ENCODE data around the gene SLC1A1. TPM values are rescaled to one million over a fixed set of nuclear protein-coding genes. Genes with fewer than 3 reads are reported as not detected.

Gene SLC1A1
- total and polyA plus RNA-seq, 2 experiments from 2014 or later = 3.7 to 8.2 TPM

DNA sequence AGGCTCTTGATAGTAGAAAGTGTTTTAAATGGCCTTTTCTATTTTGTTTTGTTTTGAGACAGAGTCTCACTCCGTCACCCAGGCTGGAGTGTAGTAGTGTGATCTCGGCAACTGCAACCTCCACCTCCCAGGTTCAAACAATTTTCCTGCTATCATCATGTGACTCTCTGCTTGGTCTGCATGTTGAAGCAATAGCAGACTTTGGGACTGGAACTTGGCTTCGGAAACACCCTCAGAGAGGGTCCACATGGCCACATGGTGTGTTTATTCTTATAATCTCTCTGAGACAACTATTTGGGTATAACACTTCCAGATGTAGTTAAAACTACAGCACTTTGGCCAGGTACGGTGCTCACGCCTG, 10.9 kb downstream of the SLC1A1 start:
- no peaks in the 10 kb centered on the region for H3K36me3 ChIP-seq (ENCODE audit: insufficient read depth)
- H3K9me2 ChIP-seq (ENCODE audit: insufficient read depth) = no peaks in the 10 kb centered on the region
- no peak overlapping the region for H3K4me2 ChIP-seq

More for the DNA sequence above, 10.9 kb downstream of the SLC1A1 start:
- no peak overlapping the region for H2AFZ ChIP-seq
- H3K4me3 ChIP-seq = no peak overlapping the region
- DNase-seq (ENCODE audit: low spot score) (no peak), ATAC-seq (no peak)
- Mint-ChIP-seq H3K9me3 (no peaks in the 10 kb centered on the region), H3K27ac (no peak overlapping the region), H3K27me3 (ENCODE audit: insufficient read depth, low read depth, poor library complexity) (no peaks in the 10 kb centered on the region), H3K4me3 (no peak overlapping the region), H3K4me1 (no peaks in the 10 kb centered on the region), H3K36me3 (ENCODE audit: low read depth) (no peaks in the 10 kb centered on the region)
- no peaks in the 10 kb centered on the region for H3K4me1 ChIP-seq (ENCODE audit: insufficient read depth)
- H3F3A ChIP-seq (replicated peaks; ENCODE audit: low read depth) = no peaks in the 10 kb centered on the region
- no peaks in the 10 kb centered on the region for H3K27me3 ChIP-seq (ENCODE audit: insufficient read depth)
- TF ChIP-seq NANOG (IDR thresholded peaks at IDR 0.05; ENCODE audit: borderline replicate concordance) = no peak
- no peak for TF ChIP-seq EZH2phosphoT487 (IDR thresholded peaks at IDR 0.05; ENCODE audit: unreplicated experiment)
- TF ChIP-seq, protein P1, sequence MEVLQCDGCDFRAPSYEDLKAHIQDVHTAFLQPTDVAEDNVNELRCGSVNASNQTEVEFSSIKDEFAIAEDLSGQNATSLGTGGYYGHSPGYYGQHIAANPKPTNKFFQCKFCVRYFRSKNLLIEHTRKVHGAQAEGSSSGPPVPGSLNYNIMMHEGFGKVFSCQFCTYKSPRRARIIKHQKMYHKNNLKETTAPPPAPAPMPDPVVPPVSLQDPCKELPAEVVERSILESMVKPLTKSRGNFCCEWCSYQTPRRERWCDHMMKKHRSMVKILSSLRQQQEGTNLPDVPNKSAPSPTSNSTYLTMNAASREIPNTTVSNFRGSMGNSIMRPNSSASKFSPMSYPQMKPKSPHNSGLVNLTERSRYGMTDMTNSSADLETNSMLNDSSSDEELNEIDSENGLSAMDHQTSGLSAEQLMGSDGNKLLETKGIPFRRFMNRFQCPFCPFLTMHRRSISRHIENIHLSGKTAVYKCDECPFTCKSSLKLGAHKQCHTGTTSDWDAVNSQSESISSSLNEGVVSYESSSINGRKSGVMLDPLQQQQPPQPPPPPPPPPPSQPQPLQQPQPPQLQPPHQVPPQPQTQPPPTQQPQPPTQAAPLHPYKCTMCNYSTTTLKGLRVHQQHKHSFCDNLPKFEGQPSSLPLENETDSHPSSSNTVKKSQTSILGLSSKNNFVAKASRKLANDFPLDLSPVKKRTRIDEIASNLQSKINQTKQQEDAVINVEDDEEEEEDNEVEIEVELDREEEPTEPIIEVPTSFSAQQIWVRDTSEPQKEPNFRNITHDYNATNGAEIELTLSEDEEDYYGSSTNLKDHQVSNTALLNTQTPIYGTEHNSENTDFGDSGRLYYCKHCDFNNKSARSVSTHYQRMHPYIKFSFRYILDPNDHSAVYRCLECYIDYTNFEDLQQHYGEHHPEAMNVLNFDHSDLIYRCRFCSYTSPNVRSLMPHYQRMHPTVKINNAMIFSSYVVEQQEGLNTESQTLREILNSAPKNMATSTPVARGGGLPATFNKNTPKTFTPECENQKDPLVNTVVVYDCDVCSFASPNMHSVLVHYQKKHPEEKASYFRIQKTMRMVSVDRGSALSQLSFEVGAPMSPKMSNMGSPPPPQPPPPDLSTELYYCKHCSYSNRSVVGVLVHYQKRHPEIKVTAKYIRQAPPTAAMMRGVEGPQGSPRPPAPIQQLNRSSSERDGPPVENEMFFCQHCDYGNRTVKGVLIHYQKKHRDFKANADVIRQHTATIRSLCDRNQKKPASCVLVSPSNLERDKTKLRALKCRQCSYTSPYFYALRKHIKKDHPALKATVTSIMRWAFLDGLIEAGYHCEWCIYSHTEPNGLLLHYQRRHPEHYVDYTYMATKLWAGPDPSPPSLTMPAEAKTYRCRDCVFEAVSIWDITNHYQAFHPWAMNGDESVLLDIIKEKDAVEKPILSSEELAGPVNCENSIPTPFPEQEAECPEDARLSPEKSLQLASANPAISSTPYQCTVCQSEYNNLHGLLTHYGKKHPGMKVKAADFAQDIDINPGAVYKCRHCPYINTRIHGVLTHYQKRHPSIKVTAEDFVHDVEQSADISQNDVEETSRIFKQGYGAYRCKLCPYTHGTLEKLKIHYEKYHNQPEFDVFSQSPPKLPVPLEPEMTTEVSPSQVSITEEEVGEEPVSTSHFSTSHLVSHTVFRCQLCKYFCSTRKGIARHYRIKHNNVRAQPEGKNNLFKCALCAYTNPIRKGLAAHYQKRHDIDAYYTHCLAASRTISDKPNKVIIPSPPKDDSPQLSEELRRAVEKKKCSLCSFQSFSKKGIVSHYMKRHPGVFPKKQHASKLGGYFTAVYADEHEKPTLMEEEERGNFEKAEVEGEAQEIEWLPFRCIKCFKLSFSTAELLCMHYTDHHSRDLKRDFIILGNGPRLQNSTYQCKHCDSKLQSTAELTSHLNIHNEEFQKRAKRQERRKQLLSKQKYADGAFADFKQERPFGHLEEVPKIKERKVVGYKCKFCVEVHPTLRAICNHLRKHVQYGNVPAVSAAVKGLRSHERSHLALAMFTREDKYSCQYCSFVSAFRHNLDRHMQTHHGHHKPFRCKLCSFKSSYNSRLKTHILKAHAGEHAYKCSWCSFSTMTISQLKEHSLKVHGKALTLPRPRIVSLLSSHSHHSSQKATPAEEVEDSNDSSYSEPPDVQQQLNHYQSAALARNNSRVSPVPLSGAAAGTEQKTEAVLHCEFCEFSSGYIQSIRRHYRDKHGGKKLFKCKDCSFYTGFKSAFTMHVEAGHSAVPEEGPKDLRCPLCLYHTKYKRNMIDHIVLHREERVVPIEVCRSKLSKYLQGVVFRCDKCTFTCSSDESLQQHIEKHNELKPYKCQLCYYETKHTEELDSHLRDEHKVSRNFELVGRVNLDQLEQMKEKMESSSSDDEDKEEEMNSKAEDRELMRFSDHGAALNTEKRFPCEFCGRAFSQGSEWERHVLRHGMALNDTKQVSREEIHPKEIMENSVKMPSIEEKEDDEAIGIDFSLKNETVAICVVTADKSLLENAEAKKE (CRISPR knock-in tag; IDR thresholded peaks at IDR 0.05) = no peak
- TF ChIP-seq CREB1 (CRISPR knock-in tag; IDR thresholded peaks at IDR 0.05; ENCODE audit: low read depth) = no peak
- no peaks in the 10 kb centered on the region for H4K20me1 ChIP-seq (replicated peaks; ENCODE audit: insufficient read depth)
- no peak overlapping the region for H3K27ac ChIP-seq (ENCODE audit: low read depth)
- H3K79me2 ChIP-seq (replicated peaks; ENCODE audit: insufficient read depth) = no peaks in the 10 kb centered on the region; the same call in 1 of the 2 replicates
